Glomerular endothelial cell (primary cell): ENCODE measurements around the gene TP53I11. TPM values are rescaled to one million over a fixed set of nuclear protein-coding genes. Genes with fewer than 3 reads are reported as not detected.

ENCODE experiments used
- DNase-seq: peaks from one replicate; pipeline ENCODE4 v3.0.0-alpha.2; 2011; ENCODE audit warnings: low read depth, low spot score; ENCODE audit errors: extremely low read depth
- total RNA-seq: library from RNA; depleted of rRNA; stranded (reverse); fragments of >200 nt; gene quantifications from 2 replicates; pipeline ENCODE4 v1.2.3, GENCODE V29; 2015

The TP53I11 gene
- total RNA-seq, 1 donor from 2014 or later: 296 TPM

DNA sequence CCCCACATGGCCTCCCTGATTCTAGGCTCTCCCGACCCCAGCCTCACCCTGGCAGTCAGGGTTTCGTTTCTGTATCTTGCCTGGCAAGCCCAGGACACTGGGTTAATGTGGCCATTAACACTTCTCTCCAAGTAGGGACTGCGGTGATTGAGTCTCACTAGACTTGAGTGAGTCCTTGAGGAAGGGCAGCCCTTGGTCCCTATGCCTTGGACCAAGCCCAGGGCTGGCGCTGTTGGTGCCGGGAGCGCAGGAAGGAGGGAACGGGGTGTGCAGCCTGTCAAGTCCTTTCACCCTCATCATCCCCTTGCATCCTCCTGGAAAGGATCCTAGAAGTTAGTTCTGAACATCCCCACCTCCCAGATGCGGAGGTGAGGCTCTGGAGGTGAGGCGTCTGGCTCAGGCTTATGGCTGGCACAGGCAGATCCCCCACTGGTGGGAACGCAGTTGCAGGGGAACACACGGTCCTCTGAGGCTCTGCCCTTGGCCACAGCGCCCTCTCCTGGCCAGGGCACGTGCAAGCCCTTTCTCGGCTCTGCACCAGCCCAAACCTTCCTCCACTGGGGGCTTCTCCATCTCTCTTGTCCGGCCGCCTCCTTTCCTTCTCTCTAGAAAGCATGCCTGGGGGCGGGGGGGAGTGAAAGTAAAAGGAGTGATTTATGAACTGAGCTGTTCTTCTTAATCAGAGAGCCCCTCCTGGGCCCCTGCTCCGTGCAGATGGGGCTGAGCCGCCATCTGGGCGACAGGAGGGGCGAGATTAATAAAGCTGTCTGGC is 56.7 kb downstream of the TP53I11 start:
- DNase-seq: no peak

DNA sequence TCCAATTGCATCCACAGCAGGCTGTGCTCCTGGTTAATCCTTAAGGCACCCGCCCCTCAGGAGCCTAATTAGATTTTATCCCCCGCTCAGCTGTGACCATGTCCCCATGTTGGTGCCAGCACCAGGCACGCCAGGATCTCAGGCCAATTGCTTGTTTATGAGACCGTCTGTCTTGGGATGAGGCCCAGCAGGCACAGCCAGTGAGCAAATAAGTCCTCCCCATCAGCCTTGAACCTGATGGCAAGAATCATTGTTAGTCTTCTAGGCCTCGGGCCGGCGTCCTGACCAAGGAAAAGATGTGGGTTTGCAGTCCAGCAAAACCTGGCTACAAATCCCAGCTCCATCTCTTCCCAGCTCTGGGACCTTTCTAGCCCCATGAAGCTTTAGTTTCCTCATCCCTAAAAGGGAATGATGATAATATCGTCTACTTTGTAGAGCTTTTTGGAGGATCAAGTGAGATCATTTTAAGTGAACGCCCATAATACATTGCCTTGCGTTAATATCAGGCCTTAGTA is 57.3 kb downstream of the TP53I11 start:
- no peak for DNase-seq

DNA sequence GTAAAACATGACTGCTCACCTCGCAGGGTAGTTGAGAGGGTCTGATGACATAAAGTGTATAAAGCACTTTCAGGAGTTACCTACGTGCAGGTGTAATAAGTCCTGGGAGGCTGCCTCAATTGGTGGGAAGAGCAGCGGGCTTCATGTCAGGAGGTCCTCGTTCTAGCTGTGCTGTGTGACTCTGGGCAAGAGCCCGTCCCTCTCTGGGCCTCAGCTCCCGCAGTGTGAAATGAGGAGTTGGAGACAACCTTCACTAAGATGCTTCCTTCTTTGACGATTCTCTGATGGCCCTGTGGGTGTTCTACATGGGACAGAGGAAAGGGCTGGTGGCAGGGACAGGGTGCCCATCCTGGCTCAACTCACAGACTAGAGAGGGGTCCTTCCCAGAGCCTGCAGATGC is 57.8 kb downstream of the TP53I11 start:
- no peak for DNase-seq

DNA sequence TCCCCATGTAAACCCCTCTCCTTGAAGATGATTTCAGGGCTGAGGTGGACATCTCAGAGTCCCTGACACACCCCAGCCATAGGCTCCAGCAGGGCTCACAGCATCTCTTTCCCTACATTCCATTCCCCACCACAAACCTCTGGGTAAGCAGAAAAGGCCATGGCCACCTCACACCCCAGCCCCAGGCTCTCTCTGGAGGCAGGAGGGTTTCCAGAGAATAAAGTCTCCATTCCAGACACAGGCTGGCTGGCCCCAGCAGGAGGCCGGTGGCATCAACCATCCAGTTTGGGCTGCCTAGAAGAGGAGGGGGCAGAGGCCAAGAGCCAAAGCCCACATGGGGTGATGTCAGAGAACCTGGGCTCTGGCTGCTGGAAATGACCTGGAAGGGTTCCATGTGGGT is 61.4 kb downstream of the TP53I11 start:
- no peak for DNase-seq

DNA sequence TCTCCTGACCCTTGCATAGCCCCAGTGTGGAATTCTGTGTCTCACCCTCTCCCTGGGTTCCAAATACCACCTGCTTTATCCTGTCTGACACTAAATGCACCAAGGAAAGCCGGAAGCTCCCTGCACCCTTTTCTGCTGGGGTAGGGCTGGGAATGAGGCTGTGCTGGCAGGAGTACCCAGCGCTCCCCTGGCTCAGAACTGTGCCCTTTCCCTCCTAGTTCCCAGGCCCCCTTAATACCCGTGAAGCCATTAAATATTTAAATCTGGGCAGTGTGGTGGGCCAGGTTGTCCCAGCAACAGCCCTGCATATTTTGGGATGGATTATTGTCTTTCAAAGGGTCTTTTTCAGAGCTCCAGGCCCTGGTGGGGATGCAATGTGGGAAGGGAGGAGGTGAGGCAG is 63.0 kb downstream of the TP53I11 start:
- DNase-seq: no peak

DNA sequence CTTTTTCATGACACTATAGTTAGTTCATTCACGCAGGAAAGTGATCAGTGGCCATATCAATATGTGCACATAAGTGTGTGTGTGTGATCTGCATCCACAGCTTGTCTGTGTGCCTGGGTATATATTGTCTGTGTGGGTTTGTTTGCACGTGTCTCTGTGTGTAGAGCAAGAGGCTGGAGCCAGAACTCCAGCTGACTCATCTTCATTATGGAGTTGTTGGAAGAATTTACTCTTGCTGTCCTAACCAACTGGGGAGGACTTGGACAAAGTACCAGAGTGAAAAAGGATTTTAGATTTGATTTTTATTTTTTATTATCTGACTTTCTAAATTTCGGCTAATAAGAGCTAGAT is 63.9 kb downstream of the TP53I11 start:
- no peak for DNase-seq

DNA sequence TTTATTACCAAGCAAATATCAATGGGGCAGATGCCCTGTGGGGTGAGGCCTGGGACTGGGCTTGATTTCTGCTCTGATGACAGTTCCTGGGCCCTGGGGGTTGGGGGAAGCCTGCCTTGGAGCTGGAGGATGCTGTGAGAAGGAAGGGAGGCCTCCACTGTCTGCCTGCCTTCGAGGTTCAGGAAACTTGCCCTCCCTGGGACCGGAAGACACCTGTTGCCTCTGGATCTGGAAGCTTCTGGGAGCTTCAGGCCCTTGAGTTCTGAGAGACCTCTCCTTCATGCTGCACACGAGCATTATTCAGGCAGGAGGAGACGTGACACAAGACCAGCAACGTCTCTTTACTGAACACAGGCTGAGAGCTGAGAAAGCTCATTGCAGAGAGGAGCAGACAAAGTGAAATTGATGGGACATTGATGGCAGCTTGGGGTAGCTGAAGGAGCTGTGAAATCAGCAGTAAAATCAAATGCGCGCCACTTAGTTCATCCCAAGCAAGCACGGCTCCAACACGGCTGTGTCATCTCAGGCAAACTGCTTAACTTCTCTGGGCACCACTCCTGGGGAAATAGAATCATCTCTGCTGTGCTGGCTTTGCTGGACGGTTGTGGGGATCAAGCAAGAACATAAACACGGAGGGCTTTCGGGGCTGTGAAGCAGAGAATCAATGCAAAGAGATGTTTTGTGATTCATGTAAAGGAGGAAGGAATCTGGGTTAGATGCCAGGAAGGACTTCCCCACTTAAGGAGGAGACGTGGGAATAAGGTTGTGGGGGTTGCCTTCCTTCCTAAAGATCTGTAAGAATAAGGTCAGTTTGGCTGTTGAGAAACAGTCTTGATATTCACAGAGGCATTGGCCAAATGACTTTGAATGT is 64.5 kb downstream of the TP53I11 start:
- DNase-seq: no peak

DNA sequence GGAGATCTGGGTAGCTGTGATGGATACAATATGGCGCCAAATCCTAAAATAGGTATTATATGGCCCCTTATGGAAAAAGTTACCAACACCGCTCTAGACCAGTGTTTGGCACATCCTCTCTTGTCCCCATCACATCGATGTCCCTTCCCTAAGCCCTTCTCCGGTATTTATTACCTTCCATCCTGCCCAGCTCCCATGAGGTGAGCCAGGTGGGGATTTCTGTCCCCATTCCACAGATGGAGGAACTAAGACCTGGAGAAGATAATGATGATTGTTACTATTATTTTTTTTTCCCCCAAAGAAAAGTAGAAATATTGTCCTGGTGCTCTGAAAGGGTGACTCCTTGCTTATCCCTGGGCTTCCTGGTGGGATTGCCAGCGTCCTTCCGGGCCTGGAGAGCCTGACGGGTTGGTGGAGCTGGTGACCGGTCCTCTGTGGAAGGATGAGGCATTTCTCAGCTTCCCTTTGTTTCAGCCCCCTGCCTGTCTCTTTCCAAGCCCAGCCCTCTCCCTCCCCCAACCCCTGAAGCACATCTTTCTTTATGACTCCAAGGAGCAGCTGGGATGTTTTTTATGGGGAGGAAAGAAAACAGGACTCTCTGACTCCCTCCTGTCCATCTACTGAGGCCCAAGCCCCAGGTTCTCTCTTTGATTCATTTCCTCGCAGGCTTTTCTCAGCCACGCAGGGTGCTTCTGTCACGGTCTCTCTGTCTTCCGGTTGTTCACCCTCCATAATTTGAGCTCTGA is 65.4 kb downstream of the TP53I11 start:
- no peak for DNase-seq

DNA sequence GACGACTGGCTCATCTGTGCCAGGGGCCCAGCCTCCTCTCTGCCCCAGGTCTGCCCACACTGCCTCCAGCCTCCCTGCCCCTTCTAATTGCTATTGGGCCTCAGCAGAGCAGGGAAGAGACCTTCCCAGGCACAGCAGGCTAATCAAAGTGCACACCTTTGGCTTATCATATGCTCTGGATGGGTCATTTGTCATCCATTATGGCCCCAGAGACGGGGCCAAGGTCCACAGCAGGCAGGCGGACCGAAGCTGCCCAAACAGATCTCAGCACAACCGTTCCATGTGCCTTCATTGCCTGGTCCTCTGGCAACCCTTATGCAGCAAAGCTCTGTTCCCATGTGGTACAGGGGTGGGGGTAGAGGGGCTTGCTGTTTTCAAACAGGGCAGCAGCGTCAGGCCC is 66.6 kb downstream of the TP53I11 start:
- no peak for DNase-seq

DNA sequence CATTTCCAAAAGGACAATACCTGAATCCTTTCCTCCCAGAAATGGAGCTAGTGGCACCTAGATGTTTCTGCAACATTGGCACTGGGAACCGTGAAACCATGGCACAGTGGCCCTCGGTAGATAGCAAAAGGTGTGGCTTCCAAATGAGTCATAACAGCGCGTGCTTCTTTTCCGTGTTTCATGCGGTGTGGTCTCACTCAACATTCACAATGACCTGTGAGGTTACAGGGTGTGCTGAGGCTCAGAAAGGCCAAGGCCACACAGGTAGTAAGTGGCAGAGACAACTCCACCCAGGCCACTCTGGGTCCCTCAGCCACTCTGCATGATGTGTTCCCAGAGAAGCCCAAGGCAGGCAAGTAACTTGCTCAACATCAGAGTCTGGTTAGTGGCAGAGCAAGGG is 67.4 kb downstream of the TP53I11 start:
- DNase-seq: no peak

Other genes starting within 250 kb of the TP53I11 start
- 31.8 and 128 TPM in 2 replicates for gene TSPAN18, start 223.9 kb downstream of the TP53I11 start, total RNA-seq
- 4.8 and 7.6 TPM in 2 replicates for gene PRDM11, start 195.8 kb upstream of the TP53I11 start, total RNA-seq